Stimulated activated CD4-positive, alpha-beta T cell treated with anti-CD3 and anti-CD28 coated beads, Interleukin-12 subunit alpha, Interleukin-12 subunit beta, amount 100 ng/mL, for 48 hours (primary cell): ENCODE results near the gene TMEFF2.
"Not testable (repeated sequence)": the region's sequence is repeated elsewhere in the genome, so short reads cannot be mapped to it uniquely, and the experiment has no call there.

Experiments
- DNase-seq, 3 donors: peaks; one replicate each; pipeline ENCODE4 v3.0.0-alpha.2; 2020; ENCODE audit warnings: low read depth in 2 of 3, low spot score in 1 of 3

TMEFF2 gene

DNA sequence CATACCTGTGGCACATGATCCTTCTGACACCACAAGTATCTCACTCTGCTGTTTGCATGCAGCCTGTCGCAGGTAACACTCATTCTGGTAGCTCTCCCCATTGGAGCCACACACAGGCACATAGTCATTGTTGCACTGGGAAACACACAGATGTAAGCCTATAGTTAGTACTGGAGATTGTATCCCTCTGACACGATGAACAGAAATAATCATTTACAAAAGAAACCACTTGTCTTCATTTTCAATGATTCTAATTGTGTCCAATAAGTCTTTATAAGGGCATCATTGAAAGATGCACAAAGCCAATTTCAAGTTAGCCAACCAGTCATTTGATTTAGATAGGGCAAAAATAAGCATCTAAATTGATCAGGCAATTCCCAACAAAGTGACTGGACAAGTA, 10.4 kb downstream of the TMEFF2 start:
- DNase-seq: no peak

GRCh38 chr2:192183296-192183695, 11.4 kb downstream of the TMEFF2 start:
- no peak for DNase-seq

GRCh38 chr2:192166946-192167345, 27.8 kb downstream of the TMEFF2 start:
- DNase-seq: no peak

DNA sequence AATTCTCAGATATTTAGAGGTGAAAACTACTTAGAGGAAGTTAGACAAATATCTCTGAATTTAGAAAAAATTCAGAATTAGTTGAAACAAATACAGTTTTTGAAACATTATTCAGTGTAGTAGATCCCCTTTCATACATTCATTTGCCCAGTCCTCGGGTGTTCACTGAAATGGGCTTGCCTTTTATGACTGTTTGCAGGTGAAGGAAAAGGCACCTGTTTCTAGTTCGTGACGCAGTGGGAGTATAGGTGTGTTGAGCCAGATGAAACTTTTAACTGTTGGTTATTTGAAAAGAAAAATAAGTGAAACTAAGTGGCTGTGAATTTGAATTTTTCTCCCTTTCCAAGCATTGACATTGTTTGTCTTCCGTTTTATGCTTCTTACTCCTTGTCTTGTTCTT, 28.9 kb downstream of the TMEFF2 start:
- DNase-seq: no peak

DNA sequence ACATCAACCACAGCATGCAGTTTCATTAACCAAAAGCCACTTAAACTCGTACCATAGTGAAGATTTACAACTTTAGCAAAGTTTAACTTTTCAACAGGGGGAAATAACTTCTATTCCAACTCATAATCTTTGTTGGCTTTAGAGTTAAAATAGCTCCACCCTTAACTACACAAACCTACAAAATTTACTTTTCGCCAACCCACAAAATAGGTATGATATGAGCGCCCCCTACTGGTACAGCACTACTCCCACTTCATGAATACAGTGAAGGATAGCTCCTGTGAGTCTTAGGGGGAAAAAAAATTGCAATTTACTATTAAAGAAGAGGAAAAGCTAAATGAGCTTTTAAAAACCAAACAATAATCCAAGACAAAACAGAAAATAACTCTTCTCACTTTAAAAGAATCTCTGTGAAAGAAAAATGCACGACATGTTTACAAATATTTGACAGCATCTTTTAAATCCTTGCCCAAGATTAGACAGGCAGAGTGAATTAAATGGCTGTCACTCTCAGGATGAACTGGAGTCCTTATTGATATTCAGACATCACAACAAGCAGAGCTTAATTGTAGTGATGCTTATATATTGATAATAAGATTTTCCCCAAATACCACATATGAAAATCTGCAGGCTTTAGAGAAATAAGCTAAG, 32.2 kb downstream of the TMEFF2 start:
- peak; percentile 28 to 83 (median 39) for DNase-seq

- DNase-seq: no peak
These were observed 33.0 kb downstream of the TMEFF2 start for GRCh38 chr2:192161656-192162290.

DNA sequence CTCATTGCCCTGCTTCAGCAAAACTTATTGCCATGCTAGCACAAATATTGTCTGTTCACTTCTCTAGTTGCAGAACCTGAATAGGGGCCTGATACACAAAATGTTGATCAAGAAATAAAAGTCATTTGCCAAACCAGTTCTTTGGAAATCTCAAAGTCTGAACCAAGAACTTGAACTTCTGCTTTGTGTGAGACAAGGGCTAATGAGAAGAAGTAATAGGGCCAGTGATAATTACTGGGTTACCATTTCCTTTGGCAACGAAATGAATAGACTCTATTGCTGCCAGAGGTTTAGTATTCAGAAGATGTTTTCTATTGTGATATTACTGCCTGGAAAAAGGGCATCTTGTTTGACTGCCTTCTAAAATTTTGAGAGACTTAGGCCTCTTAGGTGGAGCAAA, 35.0 kb downstream of the TMEFF2 start:
- DNase-seq: no peak

GRCh38 chr2:192159208-192159607, 35.5 kb downstream of the TMEFF2 start:
- no peak for DNase-seq

DNA sequence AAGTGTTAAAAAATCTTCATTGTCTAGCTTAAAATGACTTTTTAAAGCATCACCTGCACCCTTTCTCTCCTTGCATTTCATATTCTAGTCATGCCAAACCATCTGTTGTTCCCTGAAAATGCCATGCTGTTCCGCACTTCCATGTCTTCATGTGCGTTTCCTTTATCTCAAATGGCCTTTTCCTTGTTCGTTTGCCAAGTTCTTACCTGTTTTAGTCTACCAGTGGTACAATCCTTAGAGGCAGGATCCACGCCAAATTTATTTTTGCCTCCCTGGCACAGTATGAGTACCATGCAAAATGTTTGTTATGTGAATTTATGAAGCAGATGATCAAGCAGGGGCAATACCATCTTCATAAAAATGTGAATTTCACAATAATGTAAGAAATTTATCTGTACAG, 37.0 kb downstream of the TMEFF2 start:
- no peak for DNase-seq

GRCh38 chr2:192155511-192156118, 39.1 kb downstream of the TMEFF2 start:
- no peak for DNase-seq

- no peak for DNase-seq
These were observed 41.2 kb downstream of the TMEFF2 start for GRCh38 chr2:192153561-192153960.

- no peak for DNase-seq
These were observed 42.9 kb downstream of the TMEFF2 start for GRCh38 chr2:192151853-192152252.

DNA sequence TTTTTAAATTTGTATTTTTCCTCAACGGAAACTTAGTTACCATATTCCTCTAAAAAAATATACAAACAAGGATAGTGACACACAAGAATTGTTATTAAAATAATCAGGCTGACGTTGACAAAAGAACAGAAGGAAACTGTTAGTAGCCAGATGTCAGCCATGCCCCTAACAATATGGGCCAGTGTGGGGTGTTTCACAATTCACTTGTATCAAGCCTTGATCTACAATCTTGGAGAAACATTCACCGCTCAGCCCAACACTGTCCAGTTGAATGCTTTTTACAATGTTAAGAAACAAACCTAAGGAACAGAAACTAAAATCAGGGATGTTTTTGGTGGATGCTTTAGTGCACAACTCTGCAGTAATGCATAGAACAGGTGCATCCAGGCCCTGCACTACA, 44.6 kb downstream of the TMEFF2 start:
- no peak for DNase-seq

- DNase-seq: no peak
These were observed 46.0 kb downstream of the TMEFF2 start for GRCh38 chr2:192148620-192149321.

DNA sequence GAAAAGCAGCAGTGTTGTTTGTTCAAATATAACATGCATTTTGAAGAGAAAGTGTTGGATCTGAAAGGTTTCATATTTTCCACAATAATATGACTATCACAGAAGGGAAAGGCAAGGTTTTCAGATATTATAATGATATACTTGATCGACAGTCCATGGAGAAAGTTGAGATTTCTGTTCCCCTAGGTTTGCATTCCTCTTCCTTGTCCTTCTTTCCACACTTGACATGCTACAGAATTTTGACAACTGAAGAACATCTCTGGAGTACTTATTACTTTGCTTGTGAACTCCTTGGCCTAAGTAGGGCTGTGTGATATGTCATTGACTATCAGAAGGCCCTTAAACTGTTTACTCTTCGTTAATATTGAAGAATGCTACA, 46.5 kb downstream of the TMEFF2 start:
- DNase-seq: no peak

DNA sequence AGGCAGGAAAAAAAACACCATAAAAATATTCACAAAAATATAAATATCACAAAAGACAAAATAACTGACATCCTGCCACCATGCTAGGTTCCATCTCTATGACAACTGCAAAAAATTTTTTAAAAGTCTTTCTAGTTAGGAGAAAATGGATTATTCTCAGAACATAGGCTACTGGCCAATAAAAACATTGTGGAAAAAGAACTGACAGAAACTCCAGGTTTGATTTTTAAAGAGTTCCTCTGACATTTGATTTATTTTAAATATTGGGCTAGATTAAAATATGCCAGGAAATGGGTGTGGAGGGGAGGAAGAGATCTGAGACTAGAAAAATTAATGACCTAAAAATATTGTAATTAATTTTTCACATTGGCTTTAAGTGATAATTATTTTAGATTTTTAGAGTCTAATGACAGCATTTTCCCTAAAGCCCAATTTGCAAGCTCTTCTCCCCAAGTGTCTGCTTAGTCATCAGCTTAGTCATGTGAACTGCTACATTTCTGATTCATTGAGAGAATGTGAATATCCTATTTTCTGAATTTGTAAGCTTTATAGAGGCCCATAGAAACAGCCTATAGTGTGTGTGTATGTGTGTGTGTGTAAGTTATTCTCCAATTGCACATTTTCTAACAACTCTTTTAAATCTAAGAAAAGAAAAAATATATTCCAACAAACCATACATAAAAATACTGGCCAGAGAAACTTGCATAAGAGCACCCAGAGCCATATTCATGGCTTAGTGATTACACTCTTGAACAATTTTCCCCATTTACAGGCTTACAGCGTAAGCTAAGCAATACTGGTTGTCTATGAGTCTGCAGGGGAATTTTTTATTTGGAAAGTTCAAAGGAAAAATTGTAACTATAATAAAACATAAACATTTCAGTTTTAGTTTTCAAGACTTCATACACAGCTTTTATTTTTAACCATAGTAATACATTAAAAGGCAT, 48.4 kb downstream of the TMEFF2 start:
- DNase-seq: no peak

GRCh38 chr2:192145496-192145895, 49.2 kb downstream of the TMEFF2 start:
- DNase-seq: no peak

- DNase-seq: no peak
These were observed 54.4 kb downstream of the TMEFF2 start for GRCh38 chr2:192140236-192140839.

- DNase-seq: no peak
These were observed 54.9 kb downstream of the TMEFF2 start for GRCh38 chr2:192139813-192140212.

- no peak for DNase-seq
These were observed 57.3 kb downstream of the TMEFF2 start for GRCh38 chr2:192137451-192137850.

GRCh38 chr2:192132604-192133003, 62.1 kb downstream of the TMEFF2 start:
- DNase-seq: not testable (repeated sequence)
